ENCODE data around the gene SLC29A1. TPM values are rescaled to one million over a fixed set of nuclear protein-coding genes. Genes with fewer than 3 reads are reported as not detected.

SLC29A1 gene
- total and polyA plus RNA-seq, 2 of the 8 experiments (the other 6 are each of a cell fraction or from before 2014, with no cell fraction given) = 187 to 558 TPM

DNA sequence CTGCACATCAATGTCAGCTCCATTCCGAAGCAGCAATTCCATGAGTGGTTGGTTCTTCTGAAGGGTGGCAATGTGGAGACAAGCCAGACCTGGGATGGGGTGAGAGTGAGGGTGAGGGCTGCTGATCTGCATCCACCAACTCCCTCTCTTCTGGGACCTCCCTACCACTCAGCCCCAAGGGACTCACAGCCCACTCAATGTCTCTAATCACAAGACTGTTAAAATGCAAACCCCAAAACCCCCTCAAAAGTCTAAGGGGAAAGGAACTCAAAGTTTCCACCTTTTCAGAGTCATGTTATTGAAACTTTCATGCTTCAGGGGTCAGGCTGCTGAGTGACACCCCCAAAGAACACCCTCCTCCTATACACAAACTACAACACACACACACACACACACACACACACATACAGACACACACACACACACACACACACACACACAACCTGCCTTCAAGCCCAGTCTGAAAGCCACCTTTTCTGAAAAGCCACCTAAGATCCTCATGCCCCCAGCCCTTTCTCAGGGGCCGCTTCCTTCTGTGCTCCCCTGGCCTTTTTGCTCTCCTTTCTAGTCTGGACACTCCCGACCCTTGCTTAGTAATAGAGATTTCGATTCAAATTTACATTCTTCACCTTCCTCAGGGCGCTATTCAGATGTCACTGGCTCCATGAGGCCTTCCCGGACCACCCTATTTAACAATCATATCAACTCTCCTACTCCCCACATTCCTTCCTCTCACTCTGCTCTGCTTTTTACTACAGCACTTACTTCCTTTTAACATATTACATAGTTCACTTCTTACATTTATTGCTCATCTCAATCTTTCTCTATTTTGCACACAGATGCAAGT is 37.3 kb downstream of the SLC29A1 start:
- Histone ChIP-seq H2AFZ (ENCODE audit: low read length) (no peak overlapping the region), H2BK5ac (ENCODE audit: low read depth, low read length) (no peak overlapping the region), H3K4me3 (ENCODE audit: extremely low read depth in 1 of 4, insufficient read depth in 2 of 4, low read depth in 3 of 4, low read length in 4 of 4) (no peak overlapping the region), H2BK15ac (ENCODE audit: low read length) (no peak overlapping the region), H3K4ac (replicated peaks; ENCODE audit: insufficient read length, low read depth, low read length) (no peak overlapping the region), H3K4me1 (replicated peaks in 1 of 4; ENCODE audit: control insufficient read depth in 3 of 4, insufficient read depth in 4 of 4, low read length in 3 of 4) (peaks cover 6 to 38% (median 20%) of the 10 kb centered on the region in 4 experiments), H2AK5ac (ENCODE audit: low read depth, low read length) (no peak overlapping the region), H3K14ac (ENCODE audit: insufficient read length) (no peak overlapping the region), H4K8ac (ENCODE audit: extremely low read depth, insufficient read depth, low read length) (no peak overlapping the region), H3K79me1 (ENCODE audit: low read depth, low read length) (peaks cover 7% of the 10 kb centered on the region; the same call in 1 of the 2 replicates), H3K18ac (ENCODE audit: extremely low read depth, low read length) (no peak overlapping the region), H3K23ac (ENCODE audit: insufficient read length) (no peak overlapping the region), H3K4me2 (ENCODE audit: insufficient read depth in 1 of 2, low read depth in 2 of 2, low read length in 2 of 2) (no peak overlapping the region), H2BK120ac (replicated peaks; ENCODE audit: low read depth, low read length) (no peak overlapping the region), H4K20me1 (replicated peaks in 1 of 2; ENCODE audit: control insufficient read depth in 1 of 2, insufficient read depth in 2 of 2, low read length in 2 of 2) (peaks cover 1 to 5% of the 10 kb centered on the region in 2 experiments), H4K91ac (replicated peaks; ENCODE audit: insufficient read length, low read length) (no peak overlapping the region), H3K56ac (replicated peaks; ENCODE audit: insufficient read length, low read depth, low read length) (no peak overlapping the region), H4K5ac (ENCODE audit: insufficient read length, low read depth, low read length) (no peak overlapping the region), H3K23me2 (ENCODE audit: low read depth, low read length) (peaks cover 19% of the 10 kb centered on the region), H3K36me3 (ENCODE audit: control insufficient read depth in 2 of 4, insufficient read depth in 4 of 4, low read length in 3 of 4) (peaks cover 4 to 10% (median 7%) of the 10 kb centered on the region in 4 experiments; a peak in 5 of 8 replicates), H3K9me3 (ENCODE audit: insufficient read depth in 2 of 2, low read depth in 1 of 2, low read length in 1 of 2) (no peaks in the 10 kb centered on the region), H3K27me3 (replicated peaks in 1 of 4; ENCODE audit: control insufficient read depth in 3 of 4, extremely low read depth in 1 of 4, insufficient read depth in 3 of 4, low read length in 3 of 4) (no peaks in the 10 kb centered on the region; a peak in 1 of 7 replicates), H3K79me2 (ENCODE audit: control insufficient read depth in 1 of 2, insufficient read depth in 2 of 2, low read length in 2 of 2) (peaks cover 0 to 18% of the 10 kb centered on the region in 2 experiments; a peak in 2 of 4 replicates), H2BK12ac (ENCODE audit: low read depth, low read length) (no peak overlapping the region), H2BK20ac (ENCODE audit: low read length) (no peak overlapping the region), H3K27ac (ENCODE audit: low read depth, low read length) (no peak overlapping the region), H3K9ac (replicated peaks in 1 of 4; ENCODE audit: extremely low read depth in 1 of 4, low read depth in 3 of 4, low read length in 3 of 4) (no peak overlapping the region)
- DNase-seq (ENCODE audit: low read depth in 1 of 2, low spot score in 2 of 2) = no peak
- FAIRE-seq = no peak
- CTCF ChIA-PET (ENCODE audit: partially characterized antibody) = interaction anchor here (1.7 to 19.0 kb wide), 3 partner anchors 26 to 164 kb away, joined by 4 to 330 read pairs (median 5); partner anchors contain the start of gene AARS2
- 86% methylated on average over 6 of the region's 6 CpGs; no CpG with 5 or more reads in 1 of the 2 experiments for WGBS, 2 experiments (ENCODE audit: extremely low coverage in 1 of 2, insufficient coverage in 1 of 2, insufficient read length in 1 of 2, insufficient replicate concordance in 2 of 2, low coverage in 1 of 2, low lambda C conversion rate in 2 of 2, missing lambda C conversion rate in 1 of 2)
- POLR2A ChIA-PET (ENCODE audit: partially characterized antibody) = interaction anchor here (0.9 to 15.1 kb wide), 5 partner anchors 7 to 67 kb away, joined by 3 to 581 read pairs (median 8); partner anchors contain the start of genes HSP90AB1, SLC35B2 and TMEM151B
- no peak for TF ChIP-seq TEAD4 (IDR thresholded peaks at IDR 0.05; ENCODE audit: low read depth, low read length)
